Astrocyte of the spinal cord (primary cell): ENCODE results near the gene NUDT16.
"Not testable (repeated sequence)": the region's sequence is repeated elsewhere in the genome, so short reads cannot be mapped to it uniquely, and the experiment has no call there.

Experiments
- DNase-seq: peaks from one replicate; pipeline ENCODE4 v3.0.0; 2011; ENCODE audit warnings: low read depth, low spot score
- H3K4me3 ChIP-seq: 2 replicates; pipeline ENCODE4 v1.5.1; 2011; ENCODE audit warnings: low read depth, mild to moderate bottlenecking, low read length, moderate library complexity
- CTCF ChIP-seq: IDR thresholded peaks from 2 replicates; pipeline ENCODE4 v1.5.1; 2012; ENCODE audit warnings: low read depth, mild to moderate bottlenecking, low read length, inconsistent platforms
- in situ Hi-C: cut with HindIII; loops from 2 replicates; pipeline ENCODE4 v1.10.0; 2017; ENCODE audit warnings: low sequenced_read_pairs

Gene NUDT16

GRCh38 chr3:131361464-131362421 is 19.8 kb upstream of the NUDT16 start:
- no peak for TF ChIP-seq CTCF
- in situ Hi-C loops = no loop called here
- H3K4me3 ChIP-seq = peak overlapping the region; percentile 41
- peak; percentile 45 for DNase-seq

- TF ChIP-seq CTCF = no peak
- in situ Hi-C loops = no loop called here
- DNase-seq = no peak
- H3K4me3 ChIP-seq = no peak overlapping the region
Observed at GRCh38 chr3:131363275-131363674, 18.3 kb upstream of the NUDT16 start.

GRCh38 chr3:131370935-131371687 is 10.5 kb upstream of the NUDT16 start:
- DNase-seq = no peak
- TF ChIP-seq CTCF = no peak
- in situ Hi-C loops = no loop called here
- H3K4me3 ChIP-seq = no peak overlapping the region

GRCh38 chr3:131371688-131372066 is 9.9 kb upstream of the NUDT16 start:
- in situ Hi-C loops = no loop called here
- DNase-seq = no peak
- H3K4me3 ChIP-seq = no peak overlapping the region
- TF ChIP-seq CTCF = no peak

- DNase-seq = no peak
- no peak for TF ChIP-seq CTCF
- in situ Hi-C loops = no loop called here
- no peak overlapping the region for H3K4me3 ChIP-seq
Observed at GRCh38 chr3:131374741-131375140, 6.8 kb upstream of the NUDT16 start.

GRCh38 chr3:131380821-131381444 is 641 bp upstream of the NUDT16 start:
- in situ Hi-C loops, DNase-seq: not testable (repeated sequence)
- H3K4me3 ChIP-seq = peak overlapping the region; percentile 70
